Endothelial cell of umbilical vein (primary cell): ENCODE measurements around the gene CDC40. TPM values are rescaled to one million over a fixed set of nuclear protein-coding genes. Genes with fewer than 3 reads are reported as not detected.

Source experiments
- Bru-seq: library from RNA; stranded (reverse); fragments of 400-500 nt; gene quantifications from one replicate; lab custom pipeline; 2021; lab: Mats Ljungman, UMichigan
- BruChase-seq, 2 experiments: library from RNA; stranded (reverse); fragments of 400-500 nt; gene quantifications; one replicate each; lab custom pipeline; 2021; lab: Mats Ljungman, UMichigan
- BruUV-seq: library from RNA; stranded (reverse); fragments of 400-500 nt; replicated peaks from 2 replicates; lab custom pipeline; 2021; lab: Mats Ljungman, UMichigan
- CTCF ChIA-PET: fragments of 300-600, 350-600 bp; sonication (Branson Sonifier 250); formaldehyde crosslinking; loops from one replicate; lab custom pipeline; 2021; ENCODE audit warnings: antibody characterized with exemption, inconsistent platforms; lab: Charles Lee
- POLR2A ChIA-PET: fragments of 300-600, 350-600 bp; sonication (Branson Sonifier 250); formaldehyde crosslinking; loops from one replicate; lab custom pipeline; 2021; ENCODE audit warnings: antibody characterized with exemption, inconsistent platforms; lab: Charles Lee
- DNase-seq: peaks from one replicate; pipeline ENCODE4 v3.0.0-alpha.2; 2011; ENCODE audit warnings: low read depth, low spot score
- FAIRE-seq: peaks from 2 replicates; lab custom pipeline; 2011; peaks lifted over from hg19 to GRCh38; lab: Jason Lieb, UNC
- H2AFZ ChIP-seq: 2 replicates; pipeline ENCODE4 v1.6.0; 2012; ENCODE audit warnings: low read depth, low read length, control low read depth, inconsistent platforms
- H3K27ac ChIP-seq: 2 replicates; pipeline ENCODE4 v1.5.1; 2011; ENCODE audit warnings: low read depth, mild to moderate bottlenecking, control low read depth, low read length, moderate library complexity; ENCODE audit not compliant: insufficient read depth
- H3K27me3 ChIP-seq, 2 experiments: 2 replicates each; pipeline versions ENCODE4 v1.6.0 to v1.6.1; 2011; ENCODE audit warnings: low read length in 2 of 2, mixed read lengths in 1 of 2; ENCODE audit not compliant: control insufficient read depth in 2 of 2, insufficient read depth in 2 of 2
- H3K36me3 ChIP-seq, 2 experiments: 2 replicates in 1 of 2; 3 replicates in 1 of 2; pipeline ENCODE4 v1.5.1; 2011; ENCODE audit warnings: low read length in 2 of 2, mild to moderate bottlenecking in 1 of 2, moderate library complexity in 1 of 2; ENCODE audit not compliant: control insufficient read depth in 2 of 2, insufficient read depth in 2 of 2; ENCODE audit errors: extremely low read depth in 1 of 2
- H3K4me1 ChIP-seq: 3 replicates; pipeline ENCODE4 v1.5.1; 2011; ENCODE audit warnings: mild to moderate bottlenecking, low read length; ENCODE audit not compliant: control insufficient read depth, insufficient read depth; ENCODE audit errors: extremely low read depth
- H3K4me2 ChIP-seq: 2 replicates; pipeline ENCODE4 v1.6.1; 2011; ENCODE audit warnings: low read length, control low read depth, mixed read lengths; ENCODE audit not compliant: insufficient read depth
- H3K4me3 ChIP-seq, 3 experiments: fragments of 200-600 bp in 1 of 3; sonication (generic), shearing (Covaris generic) in 1 of 3; replicated peaks in 1 of 3; 2 replicates each; pipeline ENCODE4 v1.5.1; 2011 to 2016; ENCODE audit warnings: control low read depth in 3 of 3, low read length in 3 of 3, mild to moderate bottlenecking in 2 of 3, inconsistent platforms in 1 of 3, low read depth in 1 of 3, moderate library complexity in 1 of 3; ENCODE audit not compliant: insufficient read depth in 1 of 3
- H3K79me2 ChIP-seq: 2 replicates; pipeline ENCODE4 v1.6.0; 2012; ENCODE audit warnings: low read length, inconsistent platforms; ENCODE audit not compliant: control insufficient read depth, insufficient read depth
- H3K9ac ChIP-seq: replicated peaks from 2 replicates; pipeline ENCODE3; 2011; ENCODE audit warnings: low read length, control low read depth; ENCODE audit not compliant: insufficient read depth; ENCODE audit errors: extremely low read depth
- H3K9me1 ChIP-seq: replicated peaks from 3 replicates; pipeline ENCODE4 v1.6.0; 2011; ENCODE audit warnings: mild to moderate bottlenecking, low read length; ENCODE audit not compliant: control insufficient read depth, insufficient read depth; ENCODE audit errors: extremely low read depth
- H3K9me3 ChIP-seq: replicated peaks from 2 replicates; pipeline ENCODE4 v1.5.1; 2012; ENCODE audit warnings: low read length, inconsistent platforms; ENCODE audit not compliant: control insufficient read depth, insufficient read depth
- H4K20me1 ChIP-seq: replicated peaks from 2 replicates; pipeline ENCODE3; 2011; ENCODE audit warnings: mild to moderate bottlenecking, low read length; ENCODE audit not compliant: control insufficient read depth, insufficient read depth; ENCODE audit errors: extremely low read depth
- CTCF ChIP-seq, 2 donors: IDR thresholded peaks; 1 replicate in 1 of 2; 2 replicates in 1 of 2; pipeline ENCODE4 v1.5.1; 2011; ENCODE audit warnings: low read length in 2 of 2, mild to moderate bottlenecking in 2 of 2, moderate library complexity in 2 of 2, control low read depth in 1 of 2, inconsistent platforms in 1 of 2, low read depth in 1 of 2; ENCODE audit not compliant: insufficient read depth in 1 of 2; ENCODE audit errors: extremely low read depth in 1 of 2
- JUN ChIP-seq: IDR thresholded peaks from 2 replicates; pipeline ENCODE4 v1.6.1; 2011; ENCODE audit warnings: borderline replicate concordance, low read depth; ENCODE audit not compliant: insufficient read length, insufficient read depth
- POLR2A ChIP-seq: IDR thresholded peaks from 2 replicates; pipeline ENCODE4 v1.6.1; 2012; ENCODE audit warnings: low read depth, mild to moderate bottlenecking, control low read depth, low read length
- dilution Hi-C: fragments of 300-500 bp; cut with MboI; formaldehyde crosslinking; loops from one replicate; pipeline ENCODE4 v1.15.0; 2019; ENCODE audit warnings: low sequenced_read_pairs; ENCODE audit not compliant: extremely low pct_ligation_motif_present
- intact Hi-C: fragments of 100-400 bp; cut with micrococcal nuclease; formaldehyde crosslinking; loops from one replicate; pipeline ENCODE4 v1.10.0; 2022
- long read RNA-seq: library from polyadenylated mRNA; stranded (forward); transcript quantifications from one replicate; pipeline ENCODE4 v2.0.0, GENCODE V29; 2021
- polyA minus RNA-seq, 3 experiments: library from RNA; depleted of rRNA, polyadenylated mRNA; stranded (reverse); fragments of >200 nt; gene quantifications; 1 replicate in 1 of 3; 2 replicates in 2 of 3; pipeline ENCODE4 v1.2.3, GENCODE V29; 2011
- polyA plus RNA-seq, 4 experiments: library from polyadenylated mRNA; depleted of rRNA in 3 of 4; stranded (reverse) in 3 of 4; unstranded in 1 of 4; fragments of >200 nt; gene quantifications; 2 replicates each; pipeline versions ENCODE4 v1.2.1 to v1.2.3, GENCODE V29; 2011 to 2012; ENCODE audit warnings: missing spikeins in 1 of 4
- total RNA-seq: library from RNA; stranded (reverse); gene quantifications from 2 replicates; pipeline ENCODE4 v1.2.3, GENCODE V29; 2021

CDC40 gene
- total RNA-seq: 16.2 and 18.5 TPM in 2 replicates
- polyA plus RNA-seq: 5.4 and 7.2 TPM in 2 replicates
- polyA plus RNA-seq (2011; cell fraction: cytosol; rRNA removed): 7.8 and 8.0 TPM in 2 replicates
- 7.4 and 9.4 TPM in 2 replicates for polyA plus RNA-seq (2011; cell fraction: nucleus; rRNA removed)
- polyA plus RNA-seq (2012): 12.9 and 17.5 TPM in 2 replicates
- polyA minus RNA-seq: 12.3 and 18.3 TPM in 2 replicates
- polyA minus RNA-seq (2011; cell fraction: cytosol; rRNA and poly(A)+ RNA removed): 17.0 TPM
- polyA minus RNA-seq (2011; cell fraction: nucleus; rRNA and poly(A)+ RNA removed): 9.1 and 14.4 TPM in 2 replicates
- Bru-seq, nascent RNA: percentile 76 among the genes with signal in this experiment
- BruChase-seq, experiment 1, labeled RNA remaining after a 6-hour chase: percentile 62 among the genes with signal in this experiment
- percentile 68 among the genes with signal in this experiment for BruChase-seq, experiment 2, labeled RNA remaining after a 2-hour chase
- long read RNA-seq, transcript CDC40-201 (15 exons, 3,848 nt): major isoform, 29 of 34 reads
- long read RNA-seq, partial matches to known transcripts: 3 of 34 reads
- long read RNA-seq, other reads (novel, unspliced or antisense): 2 of 34 reads

- H3K9me3 ChIP-seq: no peaks in the 10 kb centered on the region
- H3K4me1 ChIP-seq: peaks cover 30% of the 10 kb centered on the region
- ChIA-PET POLR2A (interaction anchor here (0.8 to 1.1 kb wide), 3 partner anchors 17 to 694 kb away, joined by 3 to 8 read pairs (median 3); partner anchors contain the start of gene AMD1), CTCF (interaction anchor here (1.1 to 2.4 kb wide), 4 partner anchors 19 to 209 kb away, joined by 4 to 24 read pairs (median 6); no protein-coding TSS in a partner anchor)
- intact Hi-C loops: loop anchor here (1.0 to 10.0 kb wide), 4 partner anchors 85 to 1616 kb away; partner anchors contain the start of genes AK9, CDK19, FIG4 and FOXO3
- peak within 1 kb of the TSS; percentile 95 for H3K9ac ChIP-seq
- peaks cover 6% of the 10 kb centered on the region for H4K20me1 ChIP-seq
- H3K9me1 ChIP-seq: no peaks in the 10 kb centered on the region
- dilution Hi-C loops: no loop called here
- H3K4me2 ChIP-seq: peak within 1 kb of the TSS; percentile 87
- peak within 1 kb of the TSS; percentile 61 to 94 (median 92) for H3K4me3 ChIP-seq
- TF ChIP-seq CTCF (IDR thresholded peaks at IDR 0.05; ENCODE audit: extremely low read depth in 1 of 2, insufficient read depth in 1 of 2, low read depth in 1 of 2, low read length in 2 of 2) (no peak), POLR2A (peak; percentile 81), JUN (no peak)
- BruUV-seq: TSS peak; percentile 39
- no peak for DNase-seq
- no peaks in the 10 kb centered on the region for H3K27me3 ChIP-seq
- no peaks in the 10 kb centered on the region for H3K36me3 ChIP-seq
- peaks cover 55% of the 10 kb centered on the region for H3K79me2 ChIP-seq
- FAIRE-seq: no peak
- peak within 1 kb of the TSS; percentile 85 for H2AFZ ChIP-seq
- H3K27ac ChIP-seq: peak within 1 kb of the TSS; percentile 87
These were observed at the start of gene CDC40 for GRCh38 chr6:110180228-110181008. TSS of gene CDC40 (plus strand) at chr6:110180427. CDS start at chr6:110180445, 18 bp downstream.
